NB4 (cell line): Measurements from ENCODE around the gene JOSD1.

ENCODE experiments used
- DNase-seq: peaks from one replicate; pipeline ENCODE4 v3.0.0; 2010; ENCODE audit warnings: low read depth
- H3K4me3 ChIP-seq: one replicate; pipeline ENCODE4 v1.5.1; 2011; ENCODE audit warnings: mild to moderate bottlenecking, low read depth, low read length, moderate library complexity
- MAX ChIP-seq: IDR thresholded peaks from 2 replicates; pipeline ENCODE4 v1.6.1; 2011; ENCODE audit warnings: low read depth, low read length
- MYC ChIP-seq: IDR thresholded peaks from 2 replicates; pipeline ENCODE4 v1.6.1; 2011; ENCODE audit warnings: low read depth, low read length
- POLR2A ChIP-seq: IDR thresholded peaks from 2 replicates; pipeline ENCODE4 v1.6.1; 2011; ENCODE audit warnings: mild to moderate bottlenecking; ENCODE audit not compliant: insufficient read length; ENCODE audit errors: extremely low read depth
- TF ChIP-seq, protein P1 (sequence below): IDR thresholded peaks from one replicate; pipeline ENCODE4 v1.5.1; 2012; ENCODE audit warnings: low read depth, low read length

The JOSD1 gene

DNA sequence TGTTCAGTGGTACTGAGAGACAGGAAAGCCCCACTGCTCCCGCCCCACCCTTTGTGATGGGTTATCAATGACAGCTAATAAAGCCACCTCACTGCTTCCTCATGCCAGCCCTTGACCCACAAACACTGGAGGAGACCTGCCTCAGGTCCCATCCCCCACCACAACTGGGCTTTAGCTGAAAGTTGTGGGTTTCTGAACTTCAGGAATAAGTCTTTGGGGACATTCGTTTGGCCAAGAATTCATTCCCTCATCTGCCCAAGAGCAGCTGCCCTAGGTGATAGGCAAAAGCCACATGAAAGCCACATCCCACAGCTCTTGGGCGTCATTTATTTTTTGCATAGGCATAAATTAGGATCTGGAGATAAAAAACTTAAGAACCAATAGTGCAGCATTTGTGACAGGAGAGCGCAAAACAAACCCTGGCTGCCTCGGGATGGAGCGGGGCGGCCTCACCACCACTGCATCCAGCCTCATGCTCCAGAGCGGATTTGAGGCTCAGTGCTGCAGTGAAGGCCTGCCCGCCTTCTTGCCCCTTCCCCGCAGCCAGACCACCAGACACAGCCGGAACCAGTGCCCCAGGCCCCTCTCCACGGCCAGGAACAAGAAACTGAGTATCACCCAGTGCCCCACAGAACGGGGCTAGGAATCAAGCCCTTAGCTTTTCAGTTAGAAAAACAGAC, 33.8 kb upstream of the JOSD1 start:
- DNase-seq: no peak
- H3K4me3 ChIP-seq: no peak overlapping the region
- TF ChIP-seq MAX: no peak
- no peak for TF ChIP-seq POLR2A
- TF ChIP-seq, protein P1, sequence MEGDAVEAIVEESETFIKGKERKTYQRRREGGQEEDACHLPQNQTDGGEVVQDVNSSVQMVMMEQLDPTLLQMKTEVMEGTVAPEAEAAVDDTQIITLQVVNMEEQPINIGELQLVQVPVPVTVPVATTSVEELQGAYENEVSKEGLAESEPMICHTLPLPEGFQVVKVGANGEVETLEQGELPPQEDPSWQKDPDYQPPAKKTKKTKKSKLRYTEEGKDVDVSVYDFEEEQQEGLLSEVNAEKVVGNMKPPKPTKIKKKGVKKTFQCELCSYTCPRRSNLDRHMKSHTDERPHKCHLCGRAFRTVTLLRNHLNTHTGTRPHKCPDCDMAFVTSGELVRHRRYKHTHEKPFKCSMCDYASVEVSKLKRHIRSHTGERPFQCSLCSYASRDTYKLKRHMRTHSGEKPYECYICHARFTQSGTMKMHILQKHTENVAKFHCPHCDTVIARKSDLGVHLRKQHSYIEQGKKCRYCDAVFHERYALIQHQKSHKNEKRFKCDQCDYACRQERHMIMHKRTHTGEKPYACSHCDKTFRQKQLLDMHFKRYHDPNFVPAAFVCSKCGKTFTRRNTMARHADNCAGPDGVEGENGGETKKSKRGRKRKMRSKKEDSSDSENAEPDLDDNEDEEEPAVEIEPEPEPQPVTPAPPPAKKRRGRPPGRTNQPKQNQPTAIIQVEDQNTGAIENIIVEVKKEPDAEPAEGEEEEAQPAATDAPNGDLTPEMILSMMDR: no peak
- TF ChIP-seq MYC: no peak

GRCh38 chr22:38733724-38734381, 33.1 kb upstream of the JOSD1 start:
- TF ChIP-seq POLR2A (no peak), MAX (no peak), MYC (no peak)
- TF ChIP-seq, protein P1: no peak
- DNase-seq: no peak

GRCh38 chr22:38733329-38733723, 32.6 kb upstream of the JOSD1 start:
- TF ChIP-seq POLR2A (no peak), MYC (no peak), MAX (no peak)
- TF ChIP-seq, protein P1: peak; percentile 65
- no peak overlapping the region for H3K4me3 ChIP-seq
- peak; percentile 39 for DNase-seq

More at GRCh38 chr22:38733724-38734381, 33.1 kb upstream of the JOSD1 start:
- H3K4me3 ChIP-seq: no peak overlapping the region

DNA sequence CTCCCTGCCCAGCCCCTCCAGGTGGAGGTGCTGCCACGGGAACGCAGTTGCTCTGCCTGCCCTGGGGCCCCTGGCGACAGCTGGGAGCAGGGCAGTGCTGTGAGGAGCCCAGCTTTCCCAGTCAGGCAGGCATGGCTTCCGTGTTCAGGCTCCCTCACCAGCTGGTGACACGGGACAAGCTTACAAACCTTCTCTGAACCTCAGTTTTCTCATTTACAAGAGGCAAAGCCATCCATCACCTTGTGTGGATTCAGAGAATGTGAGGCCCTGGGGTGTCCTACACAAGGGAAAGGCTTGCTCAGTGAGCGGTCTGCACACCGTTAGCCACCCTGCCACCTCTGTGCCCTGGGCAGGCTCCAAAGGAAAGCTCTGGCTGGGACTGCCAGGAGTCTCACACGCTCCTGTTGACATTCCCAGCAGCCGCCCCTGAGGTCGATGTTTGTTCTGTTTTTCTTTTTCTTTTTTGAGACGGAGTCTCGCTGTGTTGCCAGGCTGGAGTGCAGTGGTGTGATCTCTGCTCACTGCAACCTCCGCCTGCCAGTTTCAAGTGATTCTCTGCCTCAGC, 31.6 kb upstream of the JOSD1 start:
- TF ChIP-seq, protein P1: no peak
- TF ChIP-seq MAX: no peak
- no peak for TF ChIP-seq POLR2A
- TF ChIP-seq MYC: no peak
- no peak for DNase-seq
- no peak overlapping the region for H3K4me3 ChIP-seq

- no peak for DNase-seq
- H3K4me3 ChIP-seq: no peak overlapping the region
- TF ChIP-seq MYC: no peak
- TF ChIP-seq, protein P1: no peak
- no peak for TF ChIP-seq MAX
- no peak for TF ChIP-seq POLR2A
Observed at GRCh38 chr22:38731703-38732161, 31.0 kb upstream of the JOSD1 start.
